HepG2 (cell line): ENCODE measurements around the gene RHBDF2. TPM values are rescaled to one million over a fixed set of nuclear protein-coding genes. Genes with fewer than 3 reads are reported as not detected.

Source experiments
- ATAC-seq: fragments of 200-7000 bp; cut with Tn5 transposase; 3 replicates; pipeline ENCODE4 v1.9.1; 2020; ENCODE audit warnings: mild to moderate bottlenecking, moderate library complexity
- BruUV-seq: library from RNA; stranded (reverse); fragments of 400-500 nt; replicated peaks from 2 replicates; lab custom pipeline; 2021; lab: Mats Ljungman, UMichigan
- CTCF ChIA-PET: fragments of 300-600 bp; formaldehyde crosslinking; extraction: SDS; loops from one replicate; lab custom pipeline; 2021; ENCODE audit warnings: low total read pairs, inconsistent platforms, low intra/inter-chr PET ratio; lab: Yijun Ruan, JAX
- POLR2A ChIA-PET: fragments of 350-600 bp; sonication (Branson Sonifier 250); formaldehyde crosslinking; loops from one replicate; lab custom pipeline; 2020; ENCODE audit warnings: antibody characterized with exemption, inconsistent platforms; lab: Yijun Ruan, JAX
- DNase-seq: peaks from one replicate; pipeline ENCODE4 v3.0.0-alpha.2; 2015; ENCODE audit warnings: low spot score
- FAIRE-seq: peaks from 3 replicates; lab custom pipeline; 2011; peaks lifted over from hg19 to GRCh38; lab: Jason Lieb, UNC
- H2AFZ ChIP-seq: one replicate; pipeline ENCODE4 v1.6.1; 2011; ENCODE audit warnings: low read length, inconsistent platforms
- H3K27ac ChIP-seq: fragments of 300-600 bp; 3 replicates; pipeline ENCODE4 v1.8.0; 2011; ENCODE audit warnings: mixed run types, mild to moderate bottlenecking, mixed read lengths, low read length, inconsistent platforms; ENCODE audit not compliant: insufficient read depth; ENCODE audit errors: extremely low read length
- H3K27me3 ChIP-seq, 2 experiments: fragments of 200-600 bp in 1 of 2; 2 replicates in 1 of 2; 3 replicates in 1 of 2; pipeline versions ENCODE4 v1.6.0 to v1.8.0; 2011; ENCODE audit warnings: low read length in 2 of 2, mild to moderate bottlenecking in 2 of 2, moderate library complexity in 2 of 2, inconsistent platforms in 1 of 2; ENCODE audit not compliant: insufficient read depth in 2 of 2, control insufficient read depth in 1 of 2
- H3K36me3 ChIP-seq, 2 experiments: fragments of 200-600 bp in 1 of 2; replicated peaks in 1 of 2; 2 replicates in 1 of 2; 3 replicates in 1 of 2; pipeline versions ENCODE4 v1.5.1 to v1.8.0; 2011; ENCODE audit warnings: low read length in 2 of 2, inconsistent platforms in 1 of 2; ENCODE audit not compliant: insufficient read depth in 2 of 2, control insufficient read depth in 1 of 2
- H3K4me1 ChIP-seq: 2 replicates; pipeline ENCODE4 v1.5.1; 2012; ENCODE audit warnings: low read length, inconsistent platforms; ENCODE audit not compliant: insufficient read depth
- H3K4me2 ChIP-seq: 2 replicates; pipeline ENCODE4 v1.6.0; 2011; ENCODE audit warnings: low read depth, low read length, inconsistent platforms
- H3K4me3 ChIP-seq, 3 experiments: fragments of 200-600 bp in 1 of 3; sonication (generic), shearing (Covaris generic) in 1 of 3; replicated peaks in 1 of 3; 2 replicates each; pipeline ENCODE4 v1.5.1; 2011 to 2016; ENCODE audit warnings: low read length in 3 of 3, inconsistent platforms in 2 of 3, low read depth in 2 of 3, mild to moderate bottlenecking in 2 of 3, control low read depth in 1 of 3, mixed read lengths in 1 of 3; ENCODE audit not compliant: insufficient read depth in 1 of 3
- H3K79me2 ChIP-seq: one replicate; pipeline ENCODE4 v1.6.1; 2011; ENCODE audit warnings: low read length, inconsistent platforms; ENCODE audit not compliant: insufficient read depth
- H3K9ac ChIP-seq: 2 replicates; pipeline ENCODE4 v1.6.0; 2011; ENCODE audit warnings: mild to moderate bottlenecking, low read depth, low read length, inconsistent platforms; ENCODE audit not compliant: insufficient read depth
- H3K9me3 ChIP-seq: 2 replicates; pipeline ENCODE4 v1.5.1; 2012; ENCODE audit warnings: mild to moderate bottlenecking, low read length
- H4K20me1 ChIP-seq: 2 replicates; pipeline ENCODE4 v1.6.0; 2011; ENCODE audit warnings: inconsistent platforms, mild to moderate bottlenecking, low read length, moderate library complexity; ENCODE audit not compliant: insufficient read depth
- ASH2L ChIP-seq: fragments of 300-600, 200-600 bp; sonication (generic); IDR thresholded peaks from 2 replicates; pipeline ENCODE4 v1.7.0; 2017; ENCODE audit warnings: low read depth, mild to moderate bottlenecking, moderate library complexity, mixed read lengths, low read length; ENCODE audit not compliant: insufficient read length
- CCAR2 ChIP-seq: fragments of 200-400 bp; formaldehyde crosslinking; optimal IDR thresholded peaks from 2 replicates; pipeline ENCODE3; 2018; ENCODE audit warnings: low read depth, mild to moderate bottlenecking, low read length, moderate library complexity
- HINFP ChIP-seq: sonication (generic); formaldehyde crosslinking; IDR thresholded peaks from 2 replicates; pipeline ENCODE4 v1.4.0; 2020; ENCODE audit warnings: low read depth, mild to moderate bottlenecking, missing genetic modification reagents
- KLF6 ChIP-seq: IDR thresholded peaks from 2 replicates; pipeline ENCODE4 v1.8.0; 2016; ENCODE audit warnings: missing biosample characterization, missing genetic modification reagents
- LRRFIP1 ChIP-seq: sonication (generic); formaldehyde crosslinking; conservative IDR thresholded peaks from 2 replicates; pipeline ENCODE4 v1.4.0; 2020; ENCODE audit warnings: missing genetic modification reagents
- NR1H2 ChIP-seq: sonication (generic); formaldehyde crosslinking; IDR thresholded peaks from 2 replicates; pipeline ENCODE4 v1.8.1; 2022; ENCODE audit warnings: low read depth, missing genetic modification reagents, borderline replicate concordance
- NR2F1 ChIP-seq, 2 experiments: fragments of 450-650 bp in 1 of 2; formaldehyde crosslinking in 1 of 2; IDR thresholded peaks; 2 replicates each; pipeline versions ENCODE4 v1.5.0 to v1.6.1; 2016 to 2020; ENCODE audit warnings: mild to moderate bottlenecking in 1 of 2, missing compliant biosample characterization in 1 of 2, missing genetic modification reagents in 1 of 2, moderate library complexity in 1 of 2
- PAF1 ChIP-seq: IDR thresholded peaks from 2 replicates; pipeline ENCODE4 v1.6.1; 2016; ENCODE audit warnings: missing genetic modification reagents, missing compliant biosample characterization
- RARG ChIP-seq: sonication (generic); formaldehyde crosslinking; IDR thresholded peaks from 2 replicates; pipeline ENCODE4 v1.4.0; 2020; ENCODE audit warnings: low read depth, mild to moderate bottlenecking, missing genetic modification reagents
- REPIN1 ChIP-seq: sonication (generic); formaldehyde crosslinking; IDR thresholded peaks from 2 replicates; pipeline ENCODE4 v1.8.0; 2022; ENCODE audit warnings: missing genetic modification reagents, low read depth, mild to moderate bottlenecking, borderline replicate concordance
- ZNF263 ChIP-seq: sonication (generic); formaldehyde crosslinking; IDR thresholded peaks from 2 replicates; pipeline ENCODE4 v1.4.0; 2020; ENCODE audit warnings: missing genetic modification reagents
- WGBS: methylation state at CpG from one replicate; pipeline ENCODE4 v1.1.6; 2017; ENCODE audit warnings: low lambda C conversion rate; 5-methylcytosine and 5-hydroxymethylcytosine counted together
- in situ Hi-C: cut with HindIII; loops from 2 replicates; pipeline ENCODE4 v1.10.0; 2017; ENCODE audit warnings: low pct_unique_long_range_greater_than_20kb; ENCODE audit not compliant: extremely low pct_ligation_motif_present
- intact Hi-C: fragments of 100-400 bp; cut with micrococcal nuclease; formaldehyde crosslinking; loops from one replicate; pipeline ENCODE4 v1.10.0; 2022; ENCODE audit not compliant: unreplicated experiment
- polyA plus RNA-seq, 8 experiments: library from polyadenylated mRNA; depleted of rRNA in 3 of 8; stranded (reverse) in 7 of 8; unstranded in 1 of 8; fragments of >200 nt; fragmentation: Illumina TruSeq in 4 of 8; extraction: Trizol in 4 of 8; gene quantifications; 2 replicates each; pipeline versions ENCODE4 v1.2.1 to v1.2.3, GENCODE V29; 2011 to 2016; ENCODE audit warnings: low read depth in 4 of 8, missing spikeins in 1 of 8, mixed read lengths in 1 of 8; ENCODE audit not compliant: insufficient read depth in 1 of 8
- total RNA-seq, 5 experiments: library from RNA; depleted of rRNA; stranded (reverse); fragments of >200 nt; fragmentation: Illumina TruSeq; extraction: Trizol; gene quantifications; 2 replicates each; pipeline ENCODE4 v1.2.3, GENCODE V29; 2016; ENCODE audit warnings: low read depth in 1 of 5
- TF ChIP-seq, protein P1 (sequence below): sonication (generic); formaldehyde crosslinking; IDR thresholded peaks from 2 replicates; pipeline ENCODE4 v1.9.0; 2021; ENCODE audit warnings: missing genetic modification reagents, mild to moderate bottlenecking, borderline replicate concordance
- TF ChIP-seq, protein P2 (sequence below), 2 experiments: sonication (generic) in 1 of 2; formaldehyde crosslinking in 1 of 2; IDR thresholded peaks; 2 replicates each; pipeline versions ENCODE4 v1.4.0 to v1.6.1; 2018 to 2020; ENCODE audit warnings: missing genetic modification reagents in 2 of 2, borderline replicate concordance in 1 of 2, low read depth in 1 of 2, mild to moderate bottlenecking in 1 of 2, missing biosample characterization in 1 of 2

Gene RHBDF2
- total and polyA plus RNA-seq, 2 of the 13 experiments (the other 11 are each of a cell fraction or from before 2014, with no cell fraction given) = 7.8 to 24.2 TPM

DNA sequence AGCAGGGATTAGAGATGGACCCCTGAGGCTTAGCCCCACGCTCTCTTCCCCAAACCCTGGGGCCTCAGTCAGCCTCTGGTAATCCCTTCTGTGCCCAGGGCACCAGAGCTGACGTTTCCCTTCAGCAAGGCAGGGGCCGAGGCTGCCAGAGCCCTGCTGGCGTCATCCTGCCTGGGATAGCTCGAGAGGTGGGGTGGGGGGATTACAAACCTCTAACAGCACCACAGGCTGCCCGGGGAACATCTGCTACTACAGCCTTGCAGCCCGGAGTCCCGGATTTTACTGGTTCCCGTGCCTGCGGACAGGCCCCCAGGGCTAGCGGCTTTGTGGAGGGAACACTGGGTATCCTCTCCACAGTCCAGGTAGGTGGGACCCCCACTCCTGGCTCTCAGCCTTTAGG, 33.9 kb downstream of the RHBDF2 start, which contains the start of gene AANAT:
Gene AANAT, plus strand, starts transcription at position 238 of the 400 bp plus-strand sequence. CDS start 1,144 bp downstream, outside the sequence.
- H4K20me1 ChIP-seq = no peaks in the 10 kb centered on the region
- H3K4me2 ChIP-seq = peak within 1 kb of the TSS; percentile 97; the same call in 1 of the 2 replicates
- H3K9me3 ChIP-seq = no peaks in the 10 kb centered on the region
- ChIA-PET CTCF (interaction anchor here (4.0 kb wide), 1 partner anchor 38 kb away, joined by 86 read pairs; no protein-coding TSS in a partner anchor), POLR2A (interaction anchor here (0.8 to 2.7 kb wide), 3 partner anchors 17 to 40 kb away, joined by 3 to 31 read pairs (median 5); partner anchors contain the start of gene RHBDF2)
- no TSS peak for BruUV-seq
- no peak for ATAC-seq
- in situ Hi-C loops (loop anchor here (5.0 kb wide), 1 partner anchor 40 kb away; no protein-coding TSS in a partner anchor), intact Hi-C loops (no loop called here)
- no peaks in the 10 kb centered on the region for H3K79me2 ChIP-seq
- FAIRE-seq = no peak
- peaks cover 2 to 21% of the 10 kb centered on the region in 2 experiments; a peak in 3 of 5 replicates for H3K27me3 ChIP-seq
- peaks cover 48% of the 10 kb centered on the region for H3K4me1 ChIP-seq
- 0 out of 6 replicates have a peak within 1 kb of the TSS, but pooled peaks of 1 of the 3 experiments have one; percentile 63 for H3K4me3 ChIP-seq
- H2AFZ ChIP-seq = no peak within 1 kb of the TSS
- H3K36me3 ChIP-seq = 0 out of 5 replicates have a peak, but pooled peaks cover 0 to 1% of the 10 kb centered on the region in 2 experiments
- DNase-seq = no peak
- no peak within 1 kb of the TSS for H3K9ac ChIP-seq
- 40% methylated on average over 10 of the region's 11 CpGs for WGBS
- H3K27ac ChIP-seq = no peak within 1 kb of the TSS
- TF ChIP-seq HINFP = no peak
- TF ChIP-seq, protein P1, sequence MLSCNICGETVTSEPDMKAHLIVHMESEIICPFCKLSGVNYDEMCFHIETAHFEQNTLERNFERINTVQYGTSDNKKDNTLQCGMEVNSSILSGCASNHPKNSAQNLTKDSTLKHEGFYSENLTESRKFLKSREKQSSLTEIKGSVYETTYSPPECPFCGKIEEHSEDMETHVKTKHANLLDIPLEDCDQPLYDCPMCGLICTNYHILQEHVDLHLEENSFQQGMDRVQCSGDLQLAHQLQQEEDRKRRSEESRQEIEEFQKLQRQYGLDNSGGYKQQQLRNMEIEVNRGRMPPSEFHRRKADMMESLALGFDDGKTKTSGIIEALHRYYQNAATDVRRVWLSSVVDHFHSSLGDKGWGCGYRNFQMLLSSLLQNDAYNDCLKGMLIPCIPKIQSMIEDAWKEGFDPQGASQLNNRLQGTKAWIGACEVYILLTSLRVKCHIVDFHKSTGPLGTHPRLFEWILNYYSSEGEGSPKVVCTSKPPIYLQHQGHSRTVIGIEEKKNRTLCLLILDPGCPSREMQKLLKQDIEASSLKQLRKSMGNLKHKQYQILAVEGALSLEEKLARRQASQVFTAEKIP (CRISPR knock-in tag) = no peak
- TF ChIP-seq RARG (CRISPR knock-in tag) = no peak
- TF ChIP-seq, protein P2, sequence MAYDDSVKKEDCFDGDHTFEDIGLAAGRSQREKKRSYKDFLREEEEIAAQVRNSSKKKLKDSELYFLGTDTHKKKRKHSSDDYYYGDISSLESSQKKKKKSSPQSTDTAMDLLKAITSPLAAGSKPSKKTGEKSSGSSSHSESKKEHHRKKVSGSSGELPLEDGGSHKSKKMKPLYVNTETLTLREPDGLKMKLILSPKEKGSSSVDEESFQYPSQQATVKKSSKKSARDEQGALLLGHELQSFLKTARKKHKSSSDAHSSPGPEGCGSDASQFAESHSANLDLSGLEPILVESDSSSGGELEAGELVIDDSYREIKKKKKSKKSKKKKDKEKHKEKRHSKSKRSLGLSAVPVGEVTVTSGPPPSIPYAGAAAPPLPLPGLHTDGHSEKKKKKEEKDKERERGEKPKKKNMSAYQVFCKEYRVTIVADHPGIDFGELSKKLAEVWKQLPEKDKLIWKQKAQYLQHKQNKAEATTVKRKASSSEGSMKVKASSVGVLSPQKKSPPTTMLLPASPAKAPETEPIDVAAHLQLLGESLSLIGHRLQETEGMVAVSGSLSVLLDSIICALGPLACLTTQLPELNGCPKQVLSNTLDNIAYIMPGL (CRISPR knock-in tag; IDR thresholded peaks at IDR 0.05; ENCODE audit: borderline replicate concordance in 1 of 2, low read depth in 1 of 2) = no peak
- no peak for TF ChIP-seq REPIN1 (CRISPR knock-in tag)
- no peak for TF ChIP-seq ASH2L
- TF ChIP-seq LRRFIP1 (CRISPR knock-in tag) = no peak
- TF ChIP-seq PAF1 (CRISPR knock-in tag) = no peak
- no peak for TF ChIP-seq KLF6
- no peak for TF ChIP-seq ZNF263 (CRISPR knock-in tag)
- TF ChIP-seq NR1H2 (CRISPR knock-in tag) = no peak
- TF ChIP-seq CCAR2 = no peak
- no peak for TF ChIP-seq NR2F1 (CRISPR knock-in tag; IDR thresholded peaks at IDR 0.05)
